PFSK-1 (cell line): ENCODE results near the gene KCNN4.

ENCODE experiments used
- POLR2AphosphoS5 ChIP-seq: IDR thresholded peaks from 2 replicates; pipeline ENCODE4 v1.6.1; 2012; ENCODE audit warnings: low read depth, mild to moderate bottlenecking, control low read depth, low read length, moderate library complexity
- TF ChIP-seq, protein P1 (sequence below), 2 experiments: IDR thresholded peaks; 2 replicates each; pipeline versions ENCODE4 v1.6.1 to v1.8.0; 2011 to 2012; ENCODE audit warnings: low read depth in 2 of 2, low read length in 2 of 2, control low read depth in 1 of 2, inconsistent platforms in 1 of 2, mild to moderate bottlenecking in 1 of 2, moderate library complexity in 1 of 2; ENCODE audit not compliant: insufficient read depth in 1 of 2

DNA sequence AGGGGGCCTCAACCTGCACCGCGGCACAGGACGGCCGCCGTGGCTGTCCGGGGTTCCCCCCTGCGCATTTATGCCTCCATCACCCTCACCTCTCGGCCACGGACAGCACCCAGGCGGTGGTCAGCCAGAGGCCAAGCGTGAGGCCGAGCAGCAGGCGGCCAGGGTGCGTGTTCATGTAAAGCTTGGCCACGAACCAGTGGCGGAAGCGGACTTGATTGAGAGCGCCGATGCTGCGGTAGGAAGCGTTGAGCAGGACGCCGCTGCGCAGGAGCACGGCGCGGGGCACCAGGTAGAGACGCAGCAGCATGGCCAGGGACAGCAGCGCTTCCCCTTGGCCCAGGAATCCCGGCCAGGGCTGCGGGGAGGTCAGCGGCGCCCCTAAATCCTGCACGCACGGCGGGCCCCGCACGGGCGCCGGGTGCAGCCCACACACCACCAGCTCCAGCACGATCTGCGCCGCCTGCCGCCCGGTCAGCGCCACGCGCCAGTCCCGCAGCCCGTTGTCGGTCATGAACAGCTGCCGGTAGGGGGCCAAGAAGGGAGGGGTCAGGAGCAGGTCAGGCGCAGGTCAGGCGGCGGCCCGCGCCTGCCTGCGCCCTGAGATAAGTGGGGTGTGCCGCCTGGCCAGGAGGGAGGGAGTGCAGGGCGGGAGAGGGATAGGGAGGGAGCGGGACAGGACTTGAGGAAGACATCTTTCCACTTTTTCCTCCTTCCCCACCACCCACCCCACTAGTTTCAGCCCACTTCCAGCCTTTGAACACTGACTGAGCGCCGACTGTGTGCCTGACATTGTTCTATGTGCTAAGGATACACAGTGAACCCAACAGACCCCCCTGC is 6.5 kb downstream of the KCNN4 start:
- no peak for TF ChIP-seq POLR2AphosphoS5
- TF ChIP-seq, protein P1, sequence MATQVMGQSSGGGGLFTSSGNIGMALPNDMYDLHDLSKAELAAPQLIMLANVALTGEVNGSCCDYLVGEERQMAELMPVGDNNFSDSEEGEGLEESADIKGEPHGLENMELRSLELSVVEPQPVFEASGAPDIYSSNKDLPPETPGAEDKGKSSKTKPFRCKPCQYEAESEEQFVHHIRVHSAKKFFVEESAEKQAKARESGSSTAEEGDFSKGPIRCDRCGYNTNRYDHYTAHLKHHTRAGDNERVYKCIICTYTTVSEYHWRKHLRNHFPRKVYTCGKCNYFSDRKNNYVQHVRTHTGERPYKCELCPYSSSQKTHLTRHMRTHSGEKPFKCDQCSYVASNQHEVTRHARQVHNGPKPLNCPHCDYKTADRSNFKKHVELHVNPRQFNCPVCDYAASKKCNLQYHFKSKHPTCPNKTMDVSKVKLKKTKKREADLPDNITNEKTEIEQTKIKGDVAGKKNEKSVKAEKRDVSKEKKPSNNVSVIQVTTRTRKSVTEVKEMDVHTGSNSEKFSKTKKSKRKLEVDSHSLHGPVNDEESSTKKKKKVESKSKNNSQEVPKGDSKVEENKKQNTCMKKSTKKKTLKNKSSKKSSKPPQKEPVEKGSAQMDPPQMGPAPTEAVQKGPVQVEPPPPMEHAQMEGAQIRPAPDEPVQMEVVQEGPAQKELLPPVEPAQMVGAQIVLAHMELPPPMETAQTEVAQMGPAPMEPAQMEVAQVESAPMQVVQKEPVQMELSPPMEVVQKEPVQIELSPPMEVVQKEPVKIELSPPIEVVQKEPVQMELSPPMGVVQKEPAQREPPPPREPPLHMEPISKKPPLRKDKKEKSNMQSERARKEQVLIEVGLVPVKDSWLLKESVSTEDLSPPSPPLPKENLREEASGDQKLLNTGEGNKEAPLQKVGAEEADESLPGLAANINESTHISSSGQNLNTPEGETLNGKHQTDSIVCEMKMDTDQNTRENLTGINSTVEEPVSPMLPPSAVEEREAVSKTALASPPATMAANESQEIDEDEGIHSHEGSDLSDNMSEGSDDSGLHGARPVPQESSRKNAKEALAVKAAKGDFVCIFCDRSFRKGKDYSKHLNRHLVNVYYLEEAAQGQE (IDR thresholded peaks at IDR 0.05; ENCODE audit: insufficient read depth in 1 of 2, low read depth in 2 of 2, low read length in 2 of 2), result no peak
